GM21515 (cell line): Measurements from ENCODE around the gene TUBD1.
A peak's percentile ranks its signal among the peaks of the same experiment; 100 is the strongest.
"Not testable (repeated sequence)": the region's sequence is repeated elsewhere in the genome, so short reads cannot be mapped to it uniquely, and the experiment has no call there.

ENCODE experiments used
- ATAC-seq: cut with Tn5 transposase; IDR thresholded peaks from one replicate; pipeline ENCODE4 v1.9.1; 2021; ENCODE audit not compliant: unreplicated experiment

TUBD1 gene

DNA sequence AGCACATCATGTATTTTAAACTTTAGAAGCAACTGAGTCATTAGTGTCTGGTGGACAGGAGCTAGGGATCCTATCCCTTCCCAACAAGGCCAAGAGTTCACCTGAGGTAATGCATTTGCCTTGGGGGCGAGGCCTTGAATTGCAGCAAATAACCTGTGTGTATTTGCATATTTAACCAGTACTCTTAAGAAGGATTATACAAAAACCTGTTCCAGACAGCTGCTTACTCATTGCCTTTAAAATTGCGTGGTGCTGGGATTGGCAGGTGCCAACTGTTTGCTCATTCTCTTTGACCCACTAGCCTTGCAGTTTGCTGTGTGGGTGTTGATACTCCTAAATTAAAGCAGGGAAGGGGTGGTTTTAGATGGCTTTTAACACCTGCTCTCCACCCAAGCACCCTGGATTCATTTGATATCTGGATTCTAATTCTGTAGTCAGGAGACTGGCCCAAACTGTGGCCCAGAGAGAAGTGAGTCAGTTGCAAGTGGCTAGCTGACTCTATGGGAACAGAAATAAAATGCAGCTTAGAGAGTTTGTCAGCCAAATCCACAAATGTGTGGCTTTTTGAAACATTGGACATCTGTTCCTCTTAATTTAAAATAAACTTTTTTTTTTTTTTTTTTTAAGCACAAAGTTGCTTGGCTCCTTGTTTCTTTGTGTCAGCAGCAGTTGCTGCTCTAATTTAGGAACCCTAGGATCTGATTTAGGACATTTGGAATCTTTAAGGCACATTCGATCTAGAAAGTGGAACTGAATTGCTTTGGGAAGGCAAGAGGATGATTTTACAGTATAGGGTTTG is 46.9 kb downstream of the TUBD1 start:
- ATAC-seq, result no peak

GRCh38 chr17:59844884-59845594 is 47.7 kb downstream of the TUBD1 start:
- no peak for ATAC-seq

- ATAC-seq, result peak; percentile 21
Observed at GRCh38 chr17:59842901-59843652, 49.7 kb downstream of the TUBD1 start.

DNA sequence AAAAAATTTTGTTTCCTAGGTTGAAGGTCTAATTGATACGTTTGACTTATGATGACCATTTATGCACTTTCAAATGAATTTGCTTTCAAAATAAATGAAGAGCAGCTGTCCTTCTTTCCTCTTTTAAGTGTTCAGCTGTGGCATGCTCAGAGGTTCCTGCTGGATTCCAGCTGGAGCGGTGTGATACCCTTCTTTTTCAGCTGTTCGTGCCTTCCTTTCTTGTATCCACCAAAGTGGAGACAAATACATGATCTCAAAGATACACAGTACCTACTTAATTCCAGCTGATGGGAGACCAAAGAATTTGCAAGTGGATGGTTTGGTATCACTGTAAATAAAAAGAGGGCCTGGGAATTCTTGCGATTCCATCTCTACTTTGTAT is 50.9 kb downstream of the TUBD1 start:
- ATAC-seq, result not testable (repeated sequence)

DNA sequence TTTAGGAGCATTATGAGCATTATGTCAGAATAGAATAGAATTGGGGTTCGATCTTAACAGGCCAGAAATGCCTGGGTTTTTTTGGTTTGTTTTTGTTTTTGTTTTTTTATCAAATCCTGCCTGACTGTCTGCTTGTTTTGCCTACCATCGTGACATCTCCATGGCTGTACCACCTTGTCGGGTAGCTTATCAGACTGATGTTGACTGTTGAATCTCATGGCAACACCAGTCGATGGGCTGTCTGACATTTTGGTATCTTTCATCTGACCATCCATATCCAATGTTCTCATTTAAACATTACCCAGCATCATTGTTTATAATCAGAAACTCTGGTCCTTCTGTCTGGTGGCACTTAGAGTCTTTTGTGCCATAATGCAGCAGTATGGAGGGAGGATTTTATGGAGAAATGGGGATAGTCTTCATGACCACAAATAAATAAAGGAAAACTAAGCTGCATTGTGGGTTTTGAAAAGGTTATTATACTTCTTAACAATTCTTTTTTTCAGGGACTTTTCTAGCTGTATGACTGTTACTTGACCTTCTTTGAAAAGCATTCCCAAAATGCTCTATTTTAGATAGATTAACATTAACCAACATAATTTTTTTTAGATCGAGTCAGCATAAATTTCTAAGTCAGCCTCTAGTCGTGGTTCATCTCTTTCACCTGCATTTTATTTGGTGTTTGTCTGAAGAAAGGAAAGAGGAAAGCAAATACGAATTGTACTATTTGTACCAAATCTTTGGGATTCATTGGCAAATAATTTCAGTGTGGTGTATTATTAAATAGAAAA is 51.5 kb downstream of the TUBD1 start:
- not testable (repeated sequence) for ATAC-seq

GRCh38 chr17:59840329-59841090 is 52.2 kb downstream of the TUBD1 start:
- no peak for ATAC-seq

- ATAC-seq, result no peak
Observed at GRCh38 chr17:59839651-59840328, 53.0 kb downstream of the TUBD1 start.

DNA sequence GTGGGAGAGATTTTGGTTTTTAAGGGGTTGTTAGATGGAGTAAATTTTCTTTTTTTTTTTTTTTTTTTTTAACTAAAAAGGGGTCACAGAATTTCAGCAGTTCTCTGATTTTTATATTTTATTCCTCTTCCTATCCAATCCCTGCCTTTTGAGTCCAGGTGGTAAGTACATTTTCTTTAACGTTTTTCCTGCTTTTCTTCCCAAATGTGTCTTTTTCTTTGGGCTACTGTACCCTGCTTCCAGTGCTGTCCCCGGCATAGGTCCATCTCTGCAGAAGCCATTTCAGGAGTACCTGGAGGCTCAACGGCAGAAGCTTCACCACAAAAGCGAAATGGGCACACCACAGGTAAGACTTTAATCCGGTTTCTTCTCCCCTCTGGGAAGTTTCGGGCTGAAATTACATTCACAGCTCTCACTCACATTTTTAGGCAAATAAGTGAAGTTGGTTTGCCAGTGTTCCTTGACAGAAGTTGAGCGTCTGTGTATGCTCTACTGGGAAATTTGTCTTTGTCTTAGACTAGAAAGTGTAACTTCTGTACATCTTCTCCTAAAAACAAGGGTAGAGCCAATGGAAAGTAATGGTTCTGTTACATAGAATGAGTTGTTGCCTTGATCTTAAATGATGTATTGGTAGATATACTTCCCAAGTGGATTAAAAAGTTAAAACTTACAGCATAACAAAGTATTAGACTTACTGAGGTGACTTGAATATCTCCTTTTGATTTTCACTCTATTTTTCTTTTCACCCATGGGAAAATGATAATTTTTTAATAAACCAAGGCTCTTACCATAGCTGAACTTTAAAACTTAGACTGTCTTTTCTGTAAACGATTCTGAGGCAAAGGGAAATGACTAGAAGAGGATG is 54.5 kb downstream of the TUBD1 start:
- no peak for ATAC-seq

- peak; percentile 67 for ATAC-seq
Observed at GRCh38 chr17:59837308-59838051, 55.3 kb downstream of the TUBD1 start.

DNA sequence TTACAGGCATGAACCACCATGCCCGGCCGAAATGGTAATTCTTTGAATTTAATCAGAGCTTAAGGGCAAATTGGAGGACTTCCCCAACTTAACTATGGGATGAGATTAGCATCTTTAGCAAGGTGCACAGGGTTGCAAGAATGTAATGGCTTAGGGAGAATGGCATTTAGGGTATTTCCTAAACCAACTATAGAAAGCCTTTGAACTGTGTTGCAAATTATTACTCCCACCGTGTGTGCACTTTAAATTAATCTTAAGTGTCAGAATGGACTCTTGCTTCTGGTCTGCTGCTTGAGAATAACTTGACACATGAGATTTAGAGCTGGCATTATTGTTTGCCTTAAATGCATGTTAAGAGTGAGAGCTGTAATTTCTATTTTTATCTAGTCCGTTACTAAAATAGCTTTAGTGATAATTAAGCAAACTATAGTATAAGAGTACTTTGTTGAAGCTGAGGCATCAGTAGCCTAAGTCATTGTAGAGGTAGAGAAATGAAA is 59.8 kb downstream of the TUBD1 start:
- no peak for ATAC-seq

DNA sequence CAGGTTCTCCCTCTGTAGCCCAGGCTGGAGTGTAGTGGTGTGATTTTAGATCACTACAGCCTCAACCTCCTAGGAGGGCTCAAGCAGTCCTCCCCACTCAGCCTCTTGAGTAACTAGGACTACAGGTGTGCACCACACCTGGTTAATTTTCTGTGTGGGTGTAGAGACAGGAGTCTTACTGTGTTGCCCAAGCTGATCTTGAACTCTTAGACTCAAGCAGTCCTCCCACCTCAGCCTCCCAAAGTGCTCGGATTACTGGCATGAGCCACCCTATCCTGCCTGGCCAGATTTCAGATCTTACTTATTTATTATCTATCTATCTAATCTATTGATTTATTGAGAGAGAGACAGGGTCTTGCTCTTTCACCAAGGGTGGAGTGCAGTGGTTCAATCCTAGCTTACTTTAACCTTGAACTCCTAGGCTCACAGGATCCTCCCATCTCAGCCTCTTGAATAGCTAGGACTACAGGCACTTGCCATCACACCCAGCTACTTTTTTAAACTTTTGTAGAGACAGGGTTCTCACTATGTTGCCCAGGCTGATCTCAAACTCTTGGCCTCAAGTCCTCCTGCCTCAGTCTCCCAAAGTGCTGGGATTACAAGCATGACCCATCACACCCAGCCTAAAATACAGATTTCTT is 61.8 kb downstream of the TUBD1 start:
- ATAC-seq, result no peak

GRCh38 chr17:59830007-59830630 is 62.6 kb downstream of the TUBD1 start:
- ATAC-seq, result no peak

GRCh38 chr17:59829217-59830006 is 63.3 kb downstream of the TUBD1 start:
- ATAC-seq, result peak; percentile 77

DNA sequence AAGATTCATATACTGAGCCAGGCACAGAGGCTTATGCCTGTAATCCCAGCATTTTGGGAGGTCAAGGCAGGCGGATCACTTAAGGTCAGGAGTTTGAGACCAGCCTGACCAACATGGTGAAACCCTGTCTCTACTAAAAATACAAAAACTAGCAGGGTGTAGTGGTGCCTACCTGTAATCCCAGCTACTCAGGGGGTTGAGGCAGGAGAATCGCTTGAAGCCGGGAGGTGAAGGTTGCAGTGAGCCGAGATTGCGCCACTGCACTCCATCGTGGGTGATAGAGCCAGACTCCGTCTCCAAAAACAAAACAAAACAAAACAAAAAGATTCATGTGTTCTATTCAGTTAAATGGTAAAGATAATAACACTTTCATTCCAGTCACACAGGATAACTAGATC is 63.9 kb downstream of the TUBD1 start:
- ATAC-seq, result not testable (repeated sequence)

GRCh38 chr17:59828478-59828760 is 64.3 kb downstream of the TUBD1 start:
- ATAC-seq, result no peak

- no peak for ATAC-seq
Observed at GRCh38 chr17:59827721-59828477, 64.8 kb downstream of the TUBD1 start.
